ENCODE results near the gene PHACTR3. TPM values are rescaled to one million over a fixed set of nuclear protein-coding genes. Genes with fewer than 3 reads are reported as not detected.

Gene PHACTR3
- total and polyA plus RNA-seq, 2 experiments from 2014 or later, result 0.45 to 0.61 TPM

DNA sequence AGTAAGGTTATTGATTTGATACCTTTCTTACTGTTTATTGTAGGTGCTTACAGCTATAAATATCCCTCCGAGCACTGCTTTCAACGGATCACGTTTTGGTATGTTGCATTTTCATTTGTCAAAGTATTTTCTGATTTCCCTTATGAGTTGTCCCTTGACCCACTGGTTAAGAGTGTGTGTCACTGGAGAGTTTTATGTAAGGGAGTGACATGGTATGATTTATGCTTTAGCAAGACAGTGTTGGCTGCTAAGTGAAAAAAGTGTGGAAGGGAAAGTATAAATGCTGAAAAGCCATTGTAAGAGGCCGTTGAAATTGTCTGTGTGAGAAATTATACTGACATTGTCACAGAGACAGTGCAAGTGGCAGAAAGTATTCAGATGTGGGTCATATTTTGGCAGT is 257.1 kb downstream of the PHACTR3 start:
- Histone ChIP-seq H3K27me3 (ENCODE audit: insufficient read depth) (peaks cover 15% of the 10 kb centered on the region), H2AFZ (no peak overlapping the region), H3K27ac (ENCODE audit: low read depth) (no peak overlapping the region), H3K4me2 (no peak overlapping the region), H3K9me2 (ENCODE audit: insufficient read depth) (no peaks in the 10 kb centered on the region), H3K4me1 (ENCODE audit: insufficient read depth) (no peaks in the 10 kb centered on the region), H4K20me1 (replicated peaks; ENCODE audit: insufficient read depth) (no peaks in the 10 kb centered on the region), H3K36me3 (ENCODE audit: insufficient read depth) (no peaks in the 10 kb centered on the region), H3K79me2 (replicated peaks; ENCODE audit: insufficient read depth) (no peaks in the 10 kb centered on the region), H3F3A (replicated peaks; ENCODE audit: low read depth) (no peaks in the 10 kb centered on the region), H3K4me3 (no peak overlapping the region)
- TF ChIP-seq, protein P1, sequence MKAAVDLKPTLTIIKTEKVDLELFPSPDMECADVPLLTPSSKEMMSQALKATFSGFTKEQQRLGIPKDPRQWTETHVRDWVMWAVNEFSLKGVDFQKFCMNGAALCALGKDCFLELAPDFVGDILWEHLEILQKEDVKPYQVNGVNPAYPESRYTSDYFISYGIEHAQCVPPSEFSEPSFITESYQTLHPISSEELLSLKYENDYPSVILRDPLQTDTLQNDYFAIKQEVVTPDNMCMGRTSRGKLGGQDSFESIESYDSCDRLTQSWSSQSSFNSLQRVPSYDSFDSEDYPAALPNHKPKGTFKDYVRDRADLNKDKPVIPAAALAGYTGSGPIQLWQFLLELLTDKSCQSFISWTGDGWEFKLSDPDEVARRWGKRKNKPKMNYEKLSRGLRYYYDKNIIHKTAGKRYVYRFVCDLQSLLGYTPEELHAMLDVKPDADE (IDR thresholded peaks at IDR 0.05), result no peak
- TF ChIP-seq EZH2 (IDR thresholded peaks at IDR 0.05; ENCODE audit: low read depth, unreplicated experiment) (no peak), POLR2AphosphoS5 (IDR thresholded peaks at IDR 0.05; ENCODE audit: low read depth) (no peak), STAT1 (IDR thresholded peaks at IDR 0.05; ENCODE audit: unreplicated experiment) (no peak), NANOG (IDR thresholded peaks at IDR 0.05; ENCODE audit: borderline replicate concordance) (no peak), ZNF114 (CRISPR knock-in tag; IDR thresholded peaks at IDR 0.05) (no peak), CTCF (conservative IDR thresholded peaks at IDR 0.05; ENCODE audit: low read depth in 2 of 2) (no peak), JUNB (IDR thresholded peaks at IDR 0.05; ENCODE audit: unreplicated experiment) (no peak), CREB1 (CRISPR knock-in tag; IDR thresholded peaks at IDR 0.05; ENCODE audit: low read depth) (no peak)
- TF ChIP-seq, protein P2, sequence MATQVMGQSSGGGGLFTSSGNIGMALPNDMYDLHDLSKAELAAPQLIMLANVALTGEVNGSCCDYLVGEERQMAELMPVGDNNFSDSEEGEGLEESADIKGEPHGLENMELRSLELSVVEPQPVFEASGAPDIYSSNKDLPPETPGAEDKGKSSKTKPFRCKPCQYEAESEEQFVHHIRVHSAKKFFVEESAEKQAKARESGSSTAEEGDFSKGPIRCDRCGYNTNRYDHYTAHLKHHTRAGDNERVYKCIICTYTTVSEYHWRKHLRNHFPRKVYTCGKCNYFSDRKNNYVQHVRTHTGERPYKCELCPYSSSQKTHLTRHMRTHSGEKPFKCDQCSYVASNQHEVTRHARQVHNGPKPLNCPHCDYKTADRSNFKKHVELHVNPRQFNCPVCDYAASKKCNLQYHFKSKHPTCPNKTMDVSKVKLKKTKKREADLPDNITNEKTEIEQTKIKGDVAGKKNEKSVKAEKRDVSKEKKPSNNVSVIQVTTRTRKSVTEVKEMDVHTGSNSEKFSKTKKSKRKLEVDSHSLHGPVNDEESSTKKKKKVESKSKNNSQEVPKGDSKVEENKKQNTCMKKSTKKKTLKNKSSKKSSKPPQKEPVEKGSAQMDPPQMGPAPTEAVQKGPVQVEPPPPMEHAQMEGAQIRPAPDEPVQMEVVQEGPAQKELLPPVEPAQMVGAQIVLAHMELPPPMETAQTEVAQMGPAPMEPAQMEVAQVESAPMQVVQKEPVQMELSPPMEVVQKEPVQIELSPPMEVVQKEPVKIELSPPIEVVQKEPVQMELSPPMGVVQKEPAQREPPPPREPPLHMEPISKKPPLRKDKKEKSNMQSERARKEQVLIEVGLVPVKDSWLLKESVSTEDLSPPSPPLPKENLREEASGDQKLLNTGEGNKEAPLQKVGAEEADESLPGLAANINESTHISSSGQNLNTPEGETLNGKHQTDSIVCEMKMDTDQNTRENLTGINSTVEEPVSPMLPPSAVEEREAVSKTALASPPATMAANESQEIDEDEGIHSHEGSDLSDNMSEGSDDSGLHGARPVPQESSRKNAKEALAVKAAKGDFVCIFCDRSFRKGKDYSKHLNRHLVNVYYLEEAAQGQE (IDR thresholded peaks at IDR 0.05; ENCODE audit: unreplicated experiment), result no peak
- no peaks in the 10 kb centered on the region for H3K4me1 Mint-ChIP-seq
- H3K9me3 Mint-ChIP-seq, result peaks cover 6% of the 10 kb centered on the region
- no peak overlapping the region for H3K4me3 Mint-ChIP-seq
- peaks cover 2% of the 10 kb centered on the region for H3K27me3 Mint-ChIP-seq (ENCODE audit: insufficient read depth, low read depth, poor library complexity)
- no peaks in the 10 kb centered on the region for H3K36me3 Mint-ChIP-seq (ENCODE audit: low read depth)
- no peak overlapping the region for H3K27ac Mint-ChIP-seq
- no peak for DNase-seq (ENCODE audit: low spot score)
- no peak for ATAC-seq

- H3K27me3 ChIP-seq (ENCODE audit: insufficient read depth), result peaks cover 15% of the 10 kb centered on the region
- no peaks in the 10 kb centered on the region for H3F3A ChIP-seq (replicated peaks; ENCODE audit: low read depth)
- H3K27ac ChIP-seq (ENCODE audit: low read depth), result no peak overlapping the region
- H3K4me3 ChIP-seq, result no peak overlapping the region
- no peaks in the 10 kb centered on the region; the same call in 2 of the 3 replicates for H3K9me3 Mint-ChIP-seq
- no peak overlapping the region for H3K4me3 Mint-ChIP-seq
- no peaks in the 10 kb centered on the region for H3K9me2 ChIP-seq (ENCODE audit: insufficient read depth)
- no peaks in the 10 kb centered on the region for H3K79me2 ChIP-seq (replicated peaks; ENCODE audit: insufficient read depth)
- H3K27ac Mint-ChIP-seq, result no peak overlapping the region
- no peak overlapping the region for H3K4me2 ChIP-seq
- no peaks in the 10 kb centered on the region for H3K36me3 ChIP-seq (ENCODE audit: insufficient read depth)
- no peak overlapping the region for H2AFZ ChIP-seq
- DNase-seq (ENCODE audit: low spot score) (no peak), ATAC-seq (no peak)
- H4K20me1 ChIP-seq (replicated peaks; ENCODE audit: insufficient read depth), result no peaks in the 10 kb centered on the region
- TF ChIP-seq STAT1 (IDR thresholded peaks at IDR 0.05; ENCODE audit: unreplicated experiment), result no peak
- no peaks in the 10 kb centered on the region for H3K4me1 ChIP-seq (ENCODE audit: insufficient read depth)
- H3K36me3 Mint-ChIP-seq (ENCODE audit: low read depth), result no peaks in the 10 kb centered on the region
- H3K4me1 Mint-ChIP-seq, result no peaks in the 10 kb centered on the region
- H3K27me3 Mint-ChIP-seq (ENCODE audit: insufficient read depth, low read depth, poor library complexity), result peaks cover 3% of the 10 kb centered on the region
Observed at GRCh38 chr20:59863058-59863457, 258.7 kb downstream of the PHACTR3 start.
